ENCODE results near the gene TESPA1.
"Not testable (repeated sequence)": the region's sequence is repeated elsewhere in the genome, so short reads cannot be mapped to it uniquely, and the experiment has no call there.

The TESPA1 gene

GRCh38 chr12:54945082-54945481 lies 39.5 kb downstream of the TESPA1 start:
- DNase-seq: no peak

- DNase-seq: not testable (repeated sequence)
Measured at GRCh38 chr12:54943292-54943691, 41.3 kb downstream of the TESPA1 start.

- DNase-seq: no peak
Measured at GRCh38 chr12:54941659-54942058, 42.9 kb downstream of the TESPA1 start.

- no peak for DNase-seq
Measured at GRCh38 chr12:54940727-54941315, 43.7 kb downstream of the TESPA1 start.

- DNase-seq: no peak
Measured at GRCh38 chr12:54937929-54938328, 46.6 kb downstream of the TESPA1 start.

- DNase-seq: no peak
Measured at GRCh38 chr12:54937376-54937775, 47.2 kb downstream of the TESPA1 start.

GRCh38 chr12:54936736-54937135 lies 47.8 kb downstream of the TESPA1 start:
- no peak for DNase-seq

- no peak for DNase-seq
Measured at GRCh38 chr12:54935235-54935951, 49.2 kb downstream of the TESPA1 start.

- no peak for DNase-seq
Measured at GRCh38 chr12:54934419-54934818, 50.1 kb downstream of the TESPA1 start.

- no peak for DNase-seq
Measured at GRCh38 chr12:54933376-54933775, 51.2 kb downstream of the TESPA1 start.

GRCh38 chr12:54932691-54933090 lies 51.9 kb downstream of the TESPA1 start:
- no peak for DNase-seq

GRCh38 chr12:54932038-54932437 lies 52.5 kb downstream of the TESPA1 start:
- DNase-seq: no peak

GRCh38 chr12:54929998-54930397 lies 54.6 kb downstream of the TESPA1 start:
- no peak for DNase-seq

GRCh38 chr12:54926246-54926645 lies 58.3 kb downstream of the TESPA1 start:
- no peak for DNase-seq

- no peak for DNase-seq
Measured at GRCh38 chr12:54924972-54925707, 59.4 kb downstream of the TESPA1 start.

- no peak for DNase-seq
Measured at GRCh38 chr12:54917001-54917488, 67.5 kb downstream of the TESPA1 start.

All from femur (tissue), 1 donor.